Articular chondrocyte of knee joint (primary cell): ENCODE measurements around the gene RPRM. TPM values are rescaled to one million over a fixed set of nuclear protein-coding genes. Genes with fewer than 3 reads are reported as not detected.

Experiments
- small RNA-seq: library from RNA; depleted of rRNA; stranded (forward); fragments of <200 nt; gene quantifications from one replicate; pipeline ENCODE3, GENCODE V24; 2012
- total RNA-seq: library from RNA; depleted of rRNA; stranded (reverse); fragments of >200 nt; gene quantifications from 2 replicates; pipeline ENCODE4 v1.2.3, GENCODE V29; 2012

Gene RPRM
- not detected in 2 replicates for total RNA-seq

GRCh38 chr2:153478289-153479261, at the start of gene RPRM:
RPRM (minus strand) TSS chr2:153478762; CDS start chr2:153478565, 197 bp downstream.

Small RNA genes within 50 kb of the gene (small RNA-seq; reads per million reads assigned to genes)
- gene RF00275, result not detected
